ENCODE results near the gene TGFB2. TPM values are rescaled to one million over a fixed set of nuclear protein-coding genes. Genes with fewer than 3 reads are reported as not detected.

Gene TGFB2
- total RNA-seq, 2 experiments from 2014 or later, result 0.11 TPM

DNA sequence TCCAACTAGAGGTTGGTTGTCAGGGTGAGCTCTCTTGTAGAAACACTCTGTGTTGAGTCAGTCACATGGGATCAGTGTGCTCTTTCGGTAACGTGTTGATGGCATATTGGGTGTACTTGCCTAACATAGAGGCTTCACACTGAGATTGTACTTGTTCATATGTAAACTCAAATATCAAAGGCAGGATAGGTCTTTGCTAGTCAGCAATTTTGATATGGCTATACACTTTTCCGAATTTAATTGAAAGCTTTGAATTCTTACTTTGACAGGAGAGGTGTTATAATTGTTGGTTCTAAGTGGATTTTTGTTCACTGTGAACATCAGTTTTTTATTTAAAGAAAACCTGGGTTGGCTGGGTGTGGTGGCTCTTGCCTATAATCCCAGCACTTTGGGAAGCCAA, 16.4 kb upstream of the TGFB2 start:
- Histone ChIP-seq H3K27me3 (ENCODE audit: control insufficient read depth in 1 of 2, insufficient read depth in 2 of 2, low read length in 2 of 2) (no peaks in the 10 kb centered on the region), H3K27ac (ENCODE audit: low read depth in 1 of 2, low read length in 2 of 2) (no peak overlapping the region), H3K4me1 (ENCODE audit: insufficient read depth, low read length) (no peaks in the 10 kb centered on the region), H3K36me3 (ENCODE audit: insufficient read depth, low read length) (no peaks in the 10 kb centered on the region), H3K4me3 (ENCODE audit: low read length) (no peak overlapping the region), H3K9me3 (ENCODE audit: control insufficient read depth in 1 of 2, insufficient read depth in 1 of 2, low read length in 2 of 2) (no peaks in the 10 kb centered on the region)
- no peak for TF ChIP-seq CTCF (IDR thresholded peaks at IDR 0.05)
- peaks cover 45% of the 10 kb centered on the region for H3K36me3 Mint-ChIP-seq (ENCODE audit: low read depth)
- ChIA-PET CTCF (interaction anchor here (0.6 kb wide), 1 partner anchor 32 kb away, joined by 3 read pairs; no protein-coding TSS in a partner anchor), POLR2A (no interaction called here)
- no peak overlapping the region for H3K4me3 Mint-ChIP-seq
- H3K27me3 Mint-ChIP-seq, result no peaks in the 10 kb centered on the region
- no peak overlapping the region for H3K27ac Mint-ChIP-seq
- no peak for DNase-seq
- no peak for ATAC-seq (ENCODE audit: poor library complexity)
- no peaks in the 10 kb centered on the region for H3K4me1 Mint-ChIP-seq (ENCODE audit: low read depth)
- H3K9me3 Mint-ChIP-seq, result no peaks in the 10 kb centered on the region
- intact Hi-C loops (cut with DNase I, micrococcal nuclease), result loop anchor here in 1 of 2 experiments (5.0 kb wide), 1 partner anchor 194 kb away; no protein-coding TSS in a partner anchor

- CTCF ChIA-PET, result interaction anchor here (0.6 to 1.2 kb wide), 2 partner anchors 34 to 45 kb away, joined by 3 read pairs; partner anchors contain the start of gene RRP15
- ATAC-seq (ENCODE audit: poor library complexity), result peak; percentile 56
- H3K36me3 Mint-ChIP-seq (ENCODE audit: low read depth), result peaks cover 38% of the 10 kb centered on the region
Measured at GRCh38 chr1:218330043-218330623, 15.0 kb upstream of the TGFB2 start.

GRCh38 chr1:218332416-218332815, 12.7 kb upstream of the TGFB2 start:
- Histone ChIP-seq H3K27me3 (ENCODE audit: control insufficient read depth in 1 of 2, insufficient read depth in 2 of 2, low read length in 2 of 2) (no peaks in the 10 kb centered on the region), H3K27ac (ENCODE audit: low read depth in 1 of 2, low read length in 2 of 2) (no peak overlapping the region), H3K4me1 (ENCODE audit: insufficient read depth, low read length) (no peaks in the 10 kb centered on the region), H3K9me3 (ENCODE audit: control insufficient read depth in 1 of 2, insufficient read depth in 1 of 2, low read length in 2 of 2) (no peaks in the 10 kb centered on the region), H3K36me3 (ENCODE audit: insufficient read depth, low read length) (no peaks in the 10 kb centered on the region), H3K4me3 (ENCODE audit: low read length) (no peak overlapping the region)
- no peak overlapping the region for H3K4me3 Mint-ChIP-seq
- no peak for TF ChIP-seq CTCF (IDR thresholded peaks at IDR 0.05)
- no peaks in the 10 kb centered on the region for H3K4me1 Mint-ChIP-seq (ENCODE audit: low read depth)
- intact Hi-C loops (cut with DNase I, micrococcal nuclease), result loop anchor here in 1 of 2 experiments (10.0 kb wide), 1 partner anchor 192 kb away; no protein-coding TSS in a partner anchor
- H3K27me3 Mint-ChIP-seq, result no peaks in the 10 kb centered on the region
- CTCF ChIA-PET, result no interaction called here
- DNase-seq (no peak), ATAC-seq (ENCODE audit: poor library complexity) (no peak)
- H3K36me3 Mint-ChIP-seq (ENCODE audit: low read depth), result peaks cover 27% of the 10 kb centered on the region
- POLR2A ChIA-PET, result no interaction called here
- no peaks in the 10 kb centered on the region for H3K9me3 Mint-ChIP-seq
- H3K27ac Mint-ChIP-seq, result no peak overlapping the region

More at GRCh38 chr1:218330043-218330623, 15.0 kb upstream of the TGFB2 start:
- Histone ChIP-seq H3K4me1 (ENCODE audit: insufficient read depth, low read length) (no peaks in the 10 kb centered on the region), H3K4me3 (ENCODE audit: low read length) (no peak overlapping the region), H3K36me3 (ENCODE audit: insufficient read depth, low read length) (no peaks in the 10 kb centered on the region), H3K27me3 (ENCODE audit: control insufficient read depth in 1 of 2, insufficient read depth in 2 of 2, low read length in 2 of 2) (no peaks in the 10 kb centered on the region), H3K27ac (ENCODE audit: low read depth in 1 of 2, low read length in 2 of 2) (no peak overlapping the region), H3K9me3 (ENCODE audit: control insufficient read depth in 1 of 2, insufficient read depth in 1 of 2, low read length in 2 of 2) (no peaks in the 10 kb centered on the region)
- POLR2A ChIA-PET, result no interaction called here
- H3K4me3 Mint-ChIP-seq, result no peak overlapping the region
- H3K27me3 Mint-ChIP-seq, result no peaks in the 10 kb centered on the region
- intact Hi-C loops (cut with DNase I, micrococcal nuclease), result loop anchor here (1.0 to 10.0 kb wide), 2 partner anchors 195 to 1086 kb away; no protein-coding TSS in a partner anchor
- H3K9me3 Mint-ChIP-seq, result no peaks in the 10 kb centered on the region
- no peak overlapping the region for H3K27ac Mint-ChIP-seq
- peak in 3 of 14 experiments; percentile 52 to 65 (median 61) for DNase-seq
- H3K4me1 Mint-ChIP-seq (ENCODE audit: low read depth), result no peaks in the 10 kb centered on the region
- peak; percentile 79 for TF ChIP-seq CTCF (IDR thresholded peaks at IDR 0.05)

All from CD4-positive, alpha-beta T cell (primary cell).